ENCODE data around the gene ZNF446. TPM values are rescaled to one million over a fixed set of nuclear protein-coding genes. Genes with fewer than 3 reads are reported as not detected.
A peak's percentile ranks its signal among the peaks of the same experiment; 100 is the strongest.

The ZNF446 gene
- total and polyA plus RNA-seq, 9 of the 15 experiments (the other 6 are each of a cell fraction or from before 2014, with no cell fraction given), result 0.07 to 4.8 (median 1.2) TPM

GRCh38 chr19:58513694-58514563, 37.8 kb downstream of the ZNF446 start (continued):
- no peak for TF ChIP-seq RNF219 (CRISPR knock-in tag; IDR thresholded peaks at IDR 0.05)
- TF ChIP-seq, protein P1, sequence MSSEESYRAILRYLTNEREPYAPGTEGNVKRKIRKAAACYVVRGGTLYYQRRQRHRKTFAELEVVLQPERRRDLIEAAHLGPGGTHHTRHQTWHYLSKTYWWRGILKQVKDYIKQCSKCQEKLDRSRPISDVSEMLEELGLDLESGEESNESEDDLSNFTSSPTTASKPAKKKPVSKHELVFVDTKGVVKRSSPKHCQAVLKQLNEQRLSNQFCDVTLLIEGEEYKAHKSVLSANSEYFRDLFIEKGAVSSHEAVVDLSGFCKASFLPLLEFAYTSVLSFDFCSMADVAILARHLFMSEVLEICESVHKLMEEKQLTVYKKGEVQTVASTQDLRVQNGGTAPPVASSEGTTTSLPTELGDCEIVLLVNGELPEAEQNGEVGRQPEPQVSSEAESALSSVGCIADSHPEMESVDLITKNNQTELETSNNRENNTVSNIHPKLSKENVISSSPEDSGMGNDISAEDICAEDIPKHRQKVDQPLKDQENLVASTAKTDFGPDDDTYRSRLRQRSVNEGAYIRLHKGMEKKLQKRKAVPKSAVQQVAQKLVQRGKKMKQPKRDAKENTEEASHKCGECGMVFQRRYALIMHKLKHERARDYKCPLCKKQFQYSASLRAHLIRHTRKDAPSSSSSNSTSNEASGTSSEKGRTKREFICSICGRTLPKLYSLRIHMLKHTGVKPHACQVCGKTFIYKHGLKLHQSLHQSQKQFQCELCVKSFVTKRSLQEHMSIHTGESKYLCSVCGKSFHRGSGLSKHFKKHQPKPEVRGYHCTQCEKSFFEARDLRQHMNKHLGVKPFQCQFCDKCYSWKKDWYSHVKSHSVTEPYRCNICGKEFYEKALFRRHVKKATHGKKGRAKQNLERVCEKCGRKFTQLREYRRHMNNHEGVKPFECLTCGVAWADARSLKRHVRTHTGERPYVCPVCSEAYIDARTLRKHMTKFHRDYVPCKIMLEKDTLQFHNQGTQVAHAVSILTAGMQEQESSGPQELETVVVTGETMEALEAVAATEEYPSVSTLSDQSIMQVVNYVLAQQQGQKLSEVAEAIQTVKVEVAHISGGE (CRISPR knock-in tag; IDR thresholded peaks at IDR 0.05), result peak in 1 of 3 experiments; percentile 74; a peak in 1 of 6 replicates
- no peak for TF ChIP-seq FOXA3 (CRISPR knock-in tag; conservative IDR thresholded peaks at IDR 0.05 in 1 of 2, IDR thresholded peaks at IDR 0.05 in 1 of 2)
- TF ChIP-seq JUN (IDR thresholded peaks at IDR 0.05; ENCODE audit: borderline replicate concordance, low read depth, low read length), result peak; percentile 48; the same call in 1 of the 2 replicates
- TF ChIP-seq JUN (CRISPR knock-in tag; IDR thresholded peaks at IDR 0.05; ENCODE audit: borderline replicate concordance), result peak; percentile 15; the same call in 1 of the 2 replicates
- 0 out of 2 replicates have a peak, but pooled peaks have one; percentile 17 for TF ChIP-seq PTBP1 (IDR thresholded peaks at IDR 0.05; ENCODE audit: low read depth, low read length)
- no peak for TF ChIP-seq RBBP5 (IDR thresholded peaks at IDR 0.05; ENCODE audit: borderline replicate concordance, insufficient read depth, low read length, poor library complexity, severe bottlenecking)
- TF ChIP-seq, protein P2, sequence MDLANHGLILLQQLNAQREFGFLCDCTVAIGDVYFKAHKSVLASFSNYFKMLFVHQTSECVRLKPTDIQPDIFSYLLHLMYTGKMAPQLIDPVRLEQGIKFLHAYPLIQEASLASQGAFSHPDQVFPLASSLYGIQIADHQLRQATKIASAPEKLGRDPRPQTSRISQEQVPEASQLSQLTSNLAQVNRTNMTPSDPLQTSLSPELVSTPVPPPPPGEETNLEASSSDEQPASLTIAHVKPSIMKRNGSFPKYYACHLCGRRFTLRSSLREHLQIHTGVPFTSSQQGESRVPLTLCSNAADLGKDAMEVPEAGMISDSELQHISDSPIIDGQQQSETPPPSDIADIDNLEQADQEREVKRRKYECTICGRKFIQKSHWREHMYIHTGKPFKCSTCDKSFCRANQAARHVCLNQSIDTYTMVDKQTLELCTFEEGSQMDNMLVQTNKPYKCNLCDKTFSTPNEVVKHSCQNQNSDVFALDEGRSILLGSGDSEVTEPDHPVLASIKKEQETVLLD (IDR thresholded peaks at IDR 0.05), result peak; percentile 88
- TF ChIP-seq ATF1 (CRISPR knock-in tag; IDR thresholded peaks at IDR 0.05), result no peak
- peak; percentile 62 for TF ChIP-seq ATF1 (tag; IDR thresholded peaks at IDR 0.05)
- TF ChIP-seq ZBTB1 (CRISPR knock-in tag; IDR thresholded peaks at IDR 0.05; ENCODE audit: borderline replicate concordance, low read depth), result peak; percentile 53; the same call in 1 of the 2 replicates
- TF ChIP-seq ERF (CRISPR knock-in tag; IDR thresholded peaks at IDR 0.05), result peak; percentile 65; the same call in 1 of the 2 replicates
- TF ChIP-seq, protein P3, sequence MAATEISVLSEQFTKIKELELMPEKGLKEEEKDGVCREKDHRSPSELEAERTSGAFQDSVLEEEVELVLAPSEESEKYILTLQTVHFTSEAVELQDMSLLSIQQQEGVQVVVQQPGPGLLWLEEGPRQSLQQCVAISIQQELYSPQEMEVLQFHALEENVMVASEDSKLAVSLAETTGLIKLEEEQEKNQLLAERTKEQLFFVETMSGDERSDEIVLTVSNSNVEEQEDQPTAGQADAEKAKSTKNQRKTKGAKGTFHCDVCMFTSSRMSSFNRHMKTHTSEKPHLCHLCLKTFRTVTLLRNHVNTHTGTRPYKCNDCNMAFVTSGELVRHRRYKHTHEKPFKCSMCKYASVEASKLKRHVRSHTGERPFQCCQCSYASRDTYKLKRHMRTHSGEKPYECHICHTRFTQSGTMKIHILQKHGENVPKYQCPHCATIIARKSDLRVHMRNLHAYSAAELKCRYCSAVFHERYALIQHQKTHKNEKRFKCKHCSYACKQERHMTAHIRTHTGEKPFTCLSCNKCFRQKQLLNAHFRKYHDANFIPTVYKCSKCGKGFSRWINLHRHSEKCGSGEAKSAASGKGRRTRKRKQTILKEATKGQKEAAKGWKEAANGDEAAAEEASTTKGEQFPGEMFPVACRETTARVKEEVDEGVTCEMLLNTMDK (IDR thresholded peaks at IDR 0.05; ENCODE audit: borderline replicate concordance, insufficient read depth, low read depth, low read length, poor library complexity, severe bottlenecking), result peak; percentile 93
- TF ChIP-seq ZNF445 (CRISPR knock-in tag; IDR thresholded peaks at IDR 0.05; ENCODE audit: low read depth), result no peak
